GM19438 (cell line): ENCODE measurements around the gene SFI1.
"Not testable (repeated sequence)": the region's sequence is repeated elsewhere in the genome, so short reads cannot be mapped to it uniquely, and the experiment has no call there.

Experiments used
- ATAC-seq: cut with Tn5 transposase; IDR thresholded peaks from one replicate; pipeline ENCODE4 v1.9.1; 2021; ENCODE audit warnings: low read depth; ENCODE audit not compliant: unreplicated experiment

Gene SFI1

DNA sequence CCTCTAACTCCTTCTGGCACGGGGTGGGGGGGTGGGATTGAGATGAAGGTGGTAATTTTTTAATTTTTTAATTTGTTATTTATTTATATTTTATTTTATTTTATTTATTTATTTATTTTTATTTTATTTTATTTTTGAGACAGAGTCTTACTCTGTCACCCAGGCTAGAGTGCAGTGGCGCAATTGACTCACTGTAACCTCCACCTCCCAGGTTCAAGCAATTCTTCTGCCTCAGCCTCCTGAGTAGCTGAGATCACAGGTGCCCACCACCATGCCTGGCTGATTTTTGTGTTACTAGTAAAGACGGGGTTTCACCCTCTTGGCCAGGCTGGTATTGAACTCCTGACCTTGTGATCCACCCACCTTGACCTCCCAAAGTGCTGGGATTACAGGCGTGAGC is 43.8 kb downstream of the SFI1 start:
- not testable (repeated sequence) for ATAC-seq

- ATAC-seq = no peak
Measured at GRCh38 chr22:31540966-31541365, 44.6 kb downstream of the SFI1 start.

GRCh38 chr22:31544481-31545480 is 48.4 kb downstream of the SFI1 start:
- no peak for ATAC-seq

DNA sequence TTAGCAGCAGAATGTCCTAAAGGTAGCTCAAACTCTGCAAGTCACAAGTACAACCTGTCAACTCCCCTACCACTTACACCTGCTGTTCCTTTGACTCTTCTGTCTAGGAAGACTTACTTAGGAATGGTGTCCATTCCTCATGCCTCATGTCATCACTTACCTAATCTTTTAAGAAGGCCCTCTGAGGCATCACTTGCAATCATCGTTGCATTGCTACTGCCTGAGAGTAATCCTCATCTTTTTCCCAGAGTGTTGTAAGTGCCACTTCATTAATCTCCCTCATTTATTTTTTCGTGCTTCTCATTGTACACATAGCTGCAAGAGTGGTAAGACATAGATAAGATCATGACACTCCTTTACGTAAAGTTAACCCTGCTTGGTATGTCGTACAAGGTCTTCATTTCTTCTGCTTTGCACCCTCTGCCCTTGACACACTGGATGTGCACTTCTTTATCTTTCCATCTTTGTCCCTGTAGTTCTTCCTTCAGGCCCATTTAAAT is 54.6 kb downstream of the SFI1 start:
- no peak for ATAC-seq

GRCh38 chr22:31556627-31557203 is 60.4 kb downstream of the SFI1 start:
- no peak for ATAC-seq

DNA sequence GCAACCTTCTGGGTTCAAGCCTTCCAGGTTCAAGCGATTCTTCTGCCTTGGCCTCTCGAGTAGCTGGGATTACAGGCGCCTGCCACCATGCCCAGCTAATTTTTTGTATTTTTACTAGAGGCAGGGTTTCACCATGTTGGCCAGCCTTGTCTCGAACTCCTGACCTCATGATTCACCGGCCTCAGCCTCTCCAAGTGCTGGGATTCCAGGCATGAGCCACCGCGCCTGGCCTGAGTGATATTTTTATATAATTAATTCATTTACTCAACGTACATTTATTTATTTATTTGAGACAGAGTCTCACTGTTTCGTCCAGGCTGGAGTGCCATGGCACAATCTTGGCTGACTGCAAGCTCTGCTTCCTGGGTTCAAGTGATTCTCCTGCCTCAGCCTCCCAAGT is 62.2 kb downstream of the SFI1 start:
- ATAC-seq = not testable (repeated sequence)

DNA sequence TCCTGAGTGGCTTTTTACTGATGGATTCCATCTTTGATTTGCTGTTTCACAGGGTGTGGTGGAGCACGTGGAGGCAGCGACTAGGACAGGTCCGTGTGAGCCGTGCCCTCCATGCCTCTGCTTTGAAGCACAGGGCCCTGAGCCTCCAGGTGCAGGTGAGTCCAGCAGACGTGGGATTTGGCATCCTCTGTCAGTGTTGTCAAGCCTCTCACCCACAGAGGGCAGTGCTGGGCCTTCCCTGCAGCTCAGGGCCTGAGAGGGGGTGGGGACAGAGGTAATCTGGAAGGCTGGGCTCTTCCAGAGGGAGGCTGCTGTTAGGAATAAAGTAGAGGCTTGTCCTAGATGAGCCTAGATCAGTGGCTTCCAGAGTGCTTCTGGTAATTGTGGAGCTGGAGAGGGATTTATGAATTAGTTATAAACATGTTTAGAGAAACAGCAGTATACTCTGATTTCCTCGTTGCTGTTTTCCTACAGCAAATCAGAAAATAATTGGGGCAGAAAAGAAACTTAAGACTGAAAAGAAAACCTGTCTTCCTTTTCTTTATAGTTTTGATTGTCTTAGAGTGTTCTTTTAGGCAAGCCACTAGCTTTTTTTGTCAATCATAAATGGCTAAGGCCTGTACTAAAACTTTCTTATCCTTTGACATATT is 65.0 kb downstream of the SFI1 start:
- no peak for ATAC-seq

GRCh38 chr22:31561970-31562369 is 65.6 kb downstream of the SFI1 start:
- no peak for ATAC-seq

DNA sequence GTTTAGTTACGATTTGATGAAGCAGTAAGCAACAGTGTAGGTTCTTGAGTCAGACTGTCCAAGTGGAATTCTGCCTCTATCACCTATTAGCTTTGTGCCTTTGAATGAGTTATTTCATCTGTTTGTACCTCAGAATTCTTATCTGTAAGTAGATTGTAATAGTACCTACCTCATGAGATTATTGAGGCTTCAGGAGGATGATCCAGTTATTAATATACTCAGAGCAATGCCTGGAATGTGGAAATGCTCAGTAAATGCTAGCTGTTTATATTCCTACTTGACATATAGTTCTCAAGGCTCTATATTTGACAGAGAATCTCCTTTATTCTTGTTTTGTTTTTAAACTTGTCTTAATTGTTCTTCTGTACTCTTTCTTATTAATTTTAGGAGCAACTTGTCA is 70.1 kb downstream of the SFI1 start:
- ATAC-seq = no peak

- no peak for ATAC-seq
Measured at GRCh38 chr22:31567196-31567595, 70.9 kb downstream of the SFI1 start.

GRCh38 chr22:31567702-31568101 is 71.4 kb downstream of the SFI1 start:
- ATAC-seq = no peak

DNA sequence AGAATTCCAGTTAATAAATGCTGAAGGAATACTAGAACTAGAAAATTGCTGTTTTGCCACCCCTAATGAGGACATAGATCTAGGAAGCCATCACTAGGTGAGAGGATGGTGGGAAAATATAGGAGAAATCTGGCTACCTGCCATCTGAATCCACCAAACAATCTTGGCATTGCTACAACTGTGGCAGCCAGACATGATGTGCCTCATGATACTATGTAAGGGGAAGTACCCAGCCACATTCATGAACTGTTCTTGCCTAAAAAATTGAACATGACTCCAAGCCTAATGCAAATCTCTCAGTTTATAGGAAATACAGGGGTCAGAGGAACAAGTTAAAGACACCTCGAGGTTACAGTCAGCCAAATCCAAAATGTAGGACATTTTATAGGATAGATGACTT is 72.8 kb downstream of the SFI1 start:
- ATAC-seq = no peak

DNA sequence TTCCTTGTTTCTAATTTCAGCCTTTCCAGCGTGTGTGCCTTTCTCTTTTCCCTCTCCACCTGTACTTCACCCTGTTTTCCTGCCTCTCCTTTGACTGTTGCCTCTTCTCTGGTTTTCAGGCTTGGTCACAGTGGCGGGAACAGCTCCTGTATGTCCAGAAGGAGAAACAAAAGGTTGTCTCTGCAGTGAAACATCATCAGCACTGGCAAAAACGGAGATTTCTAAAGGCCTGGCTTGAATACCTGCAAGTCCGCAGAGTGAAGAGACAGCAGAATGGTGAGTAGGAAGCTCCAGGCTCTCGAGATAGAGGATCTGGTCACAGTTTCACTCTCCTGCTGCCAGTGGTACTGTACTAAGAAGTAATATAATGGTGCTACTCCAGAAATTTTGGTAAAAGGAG is 76.6 kb downstream of the SFI1 start:
- no peak for ATAC-seq

GRCh38 chr22:31574055-31574670 is 77.8 kb downstream of the SFI1 start:
- ATAC-seq = no peak

- no peak for ATAC-seq
Measured at GRCh38 chr22:31575190-31575589, 78.9 kb downstream of the SFI1 start.

- ATAC-seq = no peak
Measured at GRCh38 chr22:31577711-31578110, 81.4 kb downstream of the SFI1 start.

- no peak for ATAC-seq
Measured at GRCh38 chr22:31578171-31578570, 81.8 kb downstream of the SFI1 start.

- no peak for ATAC-seq
Measured at GRCh38 chr22:31579835-31580242, 83.5 kb downstream of the SFI1 start.

- no peak for ATAC-seq
Measured at GRCh38 chr22:31583861-31584485, 87.6 kb downstream of the SFI1 start.

DNA sequence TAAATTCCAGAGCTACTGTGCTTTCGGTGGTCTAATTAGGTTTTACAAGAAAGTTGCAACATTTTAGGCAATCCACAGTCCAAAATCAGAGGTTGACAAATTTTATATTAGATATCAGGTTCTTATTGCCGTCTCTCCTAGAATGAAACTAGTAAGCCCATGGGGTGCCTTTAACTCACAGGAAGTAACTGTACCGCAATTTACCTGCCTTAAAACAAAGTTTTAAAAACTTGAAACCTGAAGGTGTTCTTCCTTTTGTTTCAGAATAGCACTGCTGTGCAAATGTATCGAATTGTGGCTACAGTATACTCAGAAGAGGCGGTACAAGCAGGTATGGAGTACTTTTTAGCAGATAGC is 88.4 kb downstream of the SFI1 start:
- no peak for ATAC-seq
